Thyroid gland (tissue), 4 donors: ENCODE measurements around the gene TTC39A.

Source experiments
- POLR2A ChIP-seq, 2 donors: fragments of 450-650 bp; IDR thresholded peaks; one replicate each; pipeline ENCODE4 v1.6.1; 2017; ENCODE audit warnings: antibody characterized with exemption in 2 of 2, mild to moderate bottlenecking in 2 of 2, moderate library complexity in 1 of 2
- TF ChIP-seq, protein P1 (sequence below), 6 experiments: fragments of 200-600 bp in 3 of 6; fragments of 450-650 bp in 3 of 6; sonication (generic) in 3 of 6; IDR thresholded peaks; one replicate each; pipeline ENCODE4 v1.5.1; 2016 to 2019; ENCODE audit warnings: antibody characterized with exemption in 6 of 6, mild to moderate bottlenecking in 2 of 6, inconsistent platforms in 1 of 6, moderate library complexity in 1 of 6

DNA sequence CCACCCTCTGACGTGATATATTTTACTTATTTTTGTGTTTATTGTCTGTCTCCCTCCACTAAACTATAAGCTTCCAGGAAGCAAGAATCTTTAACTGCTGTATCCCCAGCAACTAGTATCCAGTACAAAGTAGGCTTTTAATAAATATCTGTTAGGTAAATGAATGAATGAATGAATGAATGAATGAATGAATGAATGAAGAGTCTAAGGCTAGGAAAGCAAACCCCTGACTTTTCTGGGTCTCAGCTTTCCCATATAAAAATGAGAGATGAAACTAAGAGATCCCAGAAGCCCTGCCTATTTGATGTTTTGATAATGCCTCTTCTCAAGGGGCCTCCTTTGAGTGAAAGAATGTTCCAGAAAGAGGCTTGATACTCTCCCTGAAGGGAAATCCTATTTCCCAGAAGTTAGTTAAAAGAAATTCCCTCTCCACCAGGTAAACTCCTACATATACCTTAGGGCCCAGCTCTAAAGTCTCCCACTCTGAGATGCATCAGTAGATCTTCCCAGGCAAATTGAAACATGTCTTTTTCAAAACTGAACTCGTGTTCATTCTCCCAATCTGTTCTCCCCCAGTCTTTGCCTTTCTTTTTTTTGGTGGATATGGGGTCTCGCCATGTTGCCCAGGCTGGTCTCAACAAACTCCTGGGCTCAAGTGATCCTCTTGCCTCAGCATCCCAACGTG is 7.8 kb downstream of the TTC39A start:
- TF ChIP-seq POLR2A (IDR thresholded peaks at IDR 0.05), result no peak
- TF ChIP-seq, protein P1, sequence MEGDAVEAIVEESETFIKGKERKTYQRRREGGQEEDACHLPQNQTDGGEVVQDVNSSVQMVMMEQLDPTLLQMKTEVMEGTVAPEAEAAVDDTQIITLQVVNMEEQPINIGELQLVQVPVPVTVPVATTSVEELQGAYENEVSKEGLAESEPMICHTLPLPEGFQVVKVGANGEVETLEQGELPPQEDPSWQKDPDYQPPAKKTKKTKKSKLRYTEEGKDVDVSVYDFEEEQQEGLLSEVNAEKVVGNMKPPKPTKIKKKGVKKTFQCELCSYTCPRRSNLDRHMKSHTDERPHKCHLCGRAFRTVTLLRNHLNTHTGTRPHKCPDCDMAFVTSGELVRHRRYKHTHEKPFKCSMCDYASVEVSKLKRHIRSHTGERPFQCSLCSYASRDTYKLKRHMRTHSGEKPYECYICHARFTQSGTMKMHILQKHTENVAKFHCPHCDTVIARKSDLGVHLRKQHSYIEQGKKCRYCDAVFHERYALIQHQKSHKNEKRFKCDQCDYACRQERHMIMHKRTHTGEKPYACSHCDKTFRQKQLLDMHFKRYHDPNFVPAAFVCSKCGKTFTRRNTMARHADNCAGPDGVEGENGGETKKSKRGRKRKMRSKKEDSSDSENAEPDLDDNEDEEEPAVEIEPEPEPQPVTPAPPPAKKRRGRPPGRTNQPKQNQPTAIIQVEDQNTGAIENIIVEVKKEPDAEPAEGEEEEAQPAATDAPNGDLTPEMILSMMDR (IDR thresholded peaks at IDR 0.05), result no peak
